Neural cell (in vitro differentiated cells): Measurements from ENCODE around the gene GNG12. TPM values are rescaled to one million over a fixed set of nuclear protein-coding genes. Genes with fewer than 3 reads are reported as not detected.

ENCODE experiments used
- H2AFZ ChIP-seq: fragments of 200-600, 300-800 bp; sonication (generic), shearing (Covaris generic); 2 replicates; pipeline ENCODE4 v1.6.0; 2014; ENCODE audit warnings: low read depth, mild to moderate bottlenecking, antibody characterized with exemption, low read length, moderate library complexity
- H3F3A ChIP-seq: fragments of 200-600 bp; shearing (Covaris generic); 2 replicates; pipeline ENCODE4 v1.6.1; 2016; ENCODE audit warnings: mild to moderate bottlenecking, moderate library complexity, mixed read lengths, antibody characterized with exemption, low read length; ENCODE audit not compliant: insufficient read depth, poor library complexity, severe bottlenecking
- H3K27ac ChIP-seq: fragments of 200-600, 300-800 bp; sonication (generic), shearing (Covaris generic); 2 replicates; pipeline ENCODE4 v1.5.1; 2014; ENCODE audit warnings: mild to moderate bottlenecking, low read length, moderate library complexity
- H3K27me3 ChIP-seq: fragments of 300-800, 200-600 bp; sonication (generic), shearing (Covaris generic); 2 replicates; pipeline ENCODE4 v1.6.0; 2014; ENCODE audit warnings: mild to moderate bottlenecking, low read depth, low read length, moderate library complexity; ENCODE audit not compliant: insufficient read depth
- H3K36me3 ChIP-seq: fragments of 300-800, 200-600 bp; sonication (generic), shearing (Covaris generic); 2 replicates; pipeline ENCODE4 v1.5.1; 2014; ENCODE audit warnings: mild to moderate bottlenecking, antibody characterized with exemption, low read length, moderate library complexity; ENCODE audit not compliant: insufficient read depth
- H3K4me2 ChIP-seq: fragments of 300-800, 200-600 bp; sonication (generic), shearing (Covaris generic); 2 replicates; pipeline ENCODE4 v1.6.0; 2014; ENCODE audit warnings: mild to moderate bottlenecking, low read length
- H3K4me3 ChIP-seq: fragments of 300-800, 200-600 bp; sonication (generic), shearing (Covaris generic); 2 replicates; pipeline ENCODE4 v1.5.1; 2014; ENCODE audit warnings: mild to moderate bottlenecking, low read length, moderate library complexity
- H3K79me2 ChIP-seq: fragments of 200-600 bp; shearing (Covaris generic); replicated peaks from 2 replicates; pipeline ENCODE4 v1.6.0; 2014; ENCODE audit warnings: mild to moderate bottlenecking, low read length, moderate library complexity; ENCODE audit not compliant: insufficient read depth
- H3K9ac ChIP-seq: fragments of 300-800, 200-600 bp; sonication (generic), shearing (Covaris generic); 2 replicates; pipeline ENCODE4 v1.6.1; 2016; ENCODE audit warnings: mild to moderate bottlenecking, low read length, mixed read lengths
- H3K9me2 ChIP-seq: fragments of 200-600 bp; shearing (Covaris generic); 2 replicates; pipeline ENCODE4 v1.6.1; 2016; ENCODE audit warnings: mild to moderate bottlenecking, low read length, mixed read lengths; ENCODE audit not compliant: insufficient read depth
- H3K9me3 ChIP-seq: fragments of 200-600, 300-800 bp; sonication (generic), shearing (Covaris generic); 2 replicates; pipeline ENCODE4 v1.6.1; 2016; ENCODE audit warnings: mild to moderate bottlenecking, mixed run types, low read length, moderate library complexity, mixed read lengths
- H4K20me1 ChIP-seq: fragments of 200-600 bp; shearing (Covaris generic); 2 replicates; pipeline ENCODE4 v1.6.1; 2016; ENCODE audit warnings: mild to moderate bottlenecking, mixed run types; ENCODE audit not compliant: insufficient read depth
- EP300 ChIP-seq: fragments of 450-650 bp; conservative IDR thresholded peaks from 2 replicates; pipeline ENCODE4 v1.6.1; 2014; ENCODE audit warnings: antibody characterized with exemption, mild to moderate bottlenecking, moderate library complexity; ENCODE audit not compliant: poor library complexity, severe bottlenecking
- EZH2 ChIP-seq: fragments of 200-600, 300-800 bp; shearing (Covaris generic), sonication (generic); IDR thresholded peaks from 2 replicates; pipeline ENCODE4 v1.6.1; 2014; ENCODE audit warnings: antibody characterized with exemption, low read length, borderline replicate concordance, mild to moderate bottlenecking; ENCODE audit not compliant: insufficient read depth, poor library complexity, severe bottlenecking
- MXI1 ChIP-seq: fragments of 450-650 bp; conservative IDR thresholded peaks from 2 replicates; pipeline ENCODE4 v1.6.1; 2014; ENCODE audit warnings: antibody characterized with exemption, mild to moderate bottlenecking; ENCODE audit not compliant: poor library complexity, severe bottlenecking
- POLR2AphosphoS5 ChIP-seq: IDR thresholded peaks from 2 replicates; pipeline ENCODE4 v1.6.1; 2012
- RAD21 ChIP-seq: fragments of 450-650 bp; conservative IDR thresholded peaks from 2 replicates; pipeline ENCODE4 v1.6.1; 2014; ENCODE audit warnings: antibody characterized with exemption, mild to moderate bottlenecking, moderate library complexity
- SMC3 ChIP-seq: fragments of 450-650 bp; conservative IDR thresholded peaks from 2 replicates; pipeline ENCODE4 v1.6.1; 2014; ENCODE audit warnings: antibody characterized with exemption, mild to moderate bottlenecking, moderate library complexity; ENCODE audit not compliant: poor library complexity
- TAF1 ChIP-seq: IDR thresholded peaks from 2 replicates; pipeline ENCODE4 v1.6.1; 2012; ENCODE audit warnings: low read depth
- polyA plus RNA-seq: library from polyadenylated mRNA; depleted of rRNA; stranded (reverse); fragments of >200 nt; gene quantifications from 2 replicates; pipeline ENCODE4 v1.2.3, GENCODE V29; 2014
- TF ChIP-seq, protein P1 (sequence below): IDR thresholded peaks from 2 replicates; pipeline ENCODE4 v1.6.1; 2012; ENCODE audit warnings: borderline replicate concordance
- TF ChIP-seq, protein P2 (sequence below): fragments of 450-650 bp; IDR thresholded peaks from 2 replicates; pipeline ENCODE4 v1.5.1; 2014; ENCODE audit warnings: antibody characterized with exemption, mild to moderate bottlenecking, moderate library complexity; ENCODE audit not compliant: poor library complexity, severe bottlenecking

GNG12 gene
- polyA plus RNA-seq, 1 donor from 2014 or later = 0.35 TPM

DNA sequence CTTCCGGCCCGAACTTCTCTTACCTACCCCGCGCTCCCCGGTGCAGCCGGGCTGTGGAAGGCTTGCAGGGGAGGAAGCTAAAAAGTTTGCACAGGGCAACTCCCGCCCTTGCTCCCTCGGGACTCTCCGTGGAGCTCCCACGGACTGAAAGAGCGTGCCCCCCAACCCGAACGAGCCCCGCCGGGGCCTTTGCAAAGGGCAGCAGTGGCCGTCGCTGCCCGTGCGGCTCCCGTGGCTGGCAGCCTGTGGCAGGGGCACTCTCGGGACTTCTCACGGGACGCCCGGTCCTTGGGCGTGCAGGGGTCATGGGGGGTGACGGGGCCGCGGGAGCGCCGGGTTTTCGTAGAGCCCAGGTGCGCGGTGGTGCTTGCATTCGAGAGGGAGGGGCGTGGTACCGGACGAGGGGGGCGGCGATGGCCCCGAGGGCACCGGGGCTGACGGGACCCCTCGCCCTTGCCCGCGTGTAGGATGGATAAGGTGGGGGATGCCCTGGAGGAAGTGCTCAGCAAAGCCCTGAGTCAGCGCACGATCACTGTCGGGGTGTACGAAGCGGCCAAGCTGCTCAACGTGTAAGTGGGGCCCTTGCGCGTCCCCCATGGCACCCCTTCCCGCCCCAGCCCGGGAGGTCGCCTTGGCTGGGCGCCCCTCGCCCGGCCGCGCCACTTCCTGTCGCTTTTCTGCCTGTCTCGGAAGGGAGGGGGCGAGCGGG is 147.6 kb downstream of the GNG12 start:
- H3K27me3 ChIP-seq = no peaks in the 10 kb centered on the region
- no peak overlapping the region for H2AFZ ChIP-seq
- peaks cover 8% of the 10 kb centered on the region for H3K79me2 ChIP-seq
- H3K9ac ChIP-seq = peak overlapping the region; percentile 83
- no peaks in the 10 kb centered on the region for H3K36me3 ChIP-seq
- no peaks in the 10 kb centered on the region for H3K9me3 ChIP-seq
- no peaks in the 10 kb centered on the region for H3K9me2 ChIP-seq
- no peaks in the 10 kb centered on the region for H4K20me1 ChIP-seq
- H3K4me3 ChIP-seq = peak overlapping the region; percentile 94
- TF ChIP-seq EP300 (no peak), TAF1 (no peak), SMC3 (no peak), MXI1 (no peak), EZH2 (no peak), RAD21 (no peak), POLR2AphosphoS5 (no peak)
- TF ChIP-seq, protein P1, sequence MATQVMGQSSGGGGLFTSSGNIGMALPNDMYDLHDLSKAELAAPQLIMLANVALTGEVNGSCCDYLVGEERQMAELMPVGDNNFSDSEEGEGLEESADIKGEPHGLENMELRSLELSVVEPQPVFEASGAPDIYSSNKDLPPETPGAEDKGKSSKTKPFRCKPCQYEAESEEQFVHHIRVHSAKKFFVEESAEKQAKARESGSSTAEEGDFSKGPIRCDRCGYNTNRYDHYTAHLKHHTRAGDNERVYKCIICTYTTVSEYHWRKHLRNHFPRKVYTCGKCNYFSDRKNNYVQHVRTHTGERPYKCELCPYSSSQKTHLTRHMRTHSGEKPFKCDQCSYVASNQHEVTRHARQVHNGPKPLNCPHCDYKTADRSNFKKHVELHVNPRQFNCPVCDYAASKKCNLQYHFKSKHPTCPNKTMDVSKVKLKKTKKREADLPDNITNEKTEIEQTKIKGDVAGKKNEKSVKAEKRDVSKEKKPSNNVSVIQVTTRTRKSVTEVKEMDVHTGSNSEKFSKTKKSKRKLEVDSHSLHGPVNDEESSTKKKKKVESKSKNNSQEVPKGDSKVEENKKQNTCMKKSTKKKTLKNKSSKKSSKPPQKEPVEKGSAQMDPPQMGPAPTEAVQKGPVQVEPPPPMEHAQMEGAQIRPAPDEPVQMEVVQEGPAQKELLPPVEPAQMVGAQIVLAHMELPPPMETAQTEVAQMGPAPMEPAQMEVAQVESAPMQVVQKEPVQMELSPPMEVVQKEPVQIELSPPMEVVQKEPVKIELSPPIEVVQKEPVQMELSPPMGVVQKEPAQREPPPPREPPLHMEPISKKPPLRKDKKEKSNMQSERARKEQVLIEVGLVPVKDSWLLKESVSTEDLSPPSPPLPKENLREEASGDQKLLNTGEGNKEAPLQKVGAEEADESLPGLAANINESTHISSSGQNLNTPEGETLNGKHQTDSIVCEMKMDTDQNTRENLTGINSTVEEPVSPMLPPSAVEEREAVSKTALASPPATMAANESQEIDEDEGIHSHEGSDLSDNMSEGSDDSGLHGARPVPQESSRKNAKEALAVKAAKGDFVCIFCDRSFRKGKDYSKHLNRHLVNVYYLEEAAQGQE = no peak
- TF ChIP-seq, protein P2, sequence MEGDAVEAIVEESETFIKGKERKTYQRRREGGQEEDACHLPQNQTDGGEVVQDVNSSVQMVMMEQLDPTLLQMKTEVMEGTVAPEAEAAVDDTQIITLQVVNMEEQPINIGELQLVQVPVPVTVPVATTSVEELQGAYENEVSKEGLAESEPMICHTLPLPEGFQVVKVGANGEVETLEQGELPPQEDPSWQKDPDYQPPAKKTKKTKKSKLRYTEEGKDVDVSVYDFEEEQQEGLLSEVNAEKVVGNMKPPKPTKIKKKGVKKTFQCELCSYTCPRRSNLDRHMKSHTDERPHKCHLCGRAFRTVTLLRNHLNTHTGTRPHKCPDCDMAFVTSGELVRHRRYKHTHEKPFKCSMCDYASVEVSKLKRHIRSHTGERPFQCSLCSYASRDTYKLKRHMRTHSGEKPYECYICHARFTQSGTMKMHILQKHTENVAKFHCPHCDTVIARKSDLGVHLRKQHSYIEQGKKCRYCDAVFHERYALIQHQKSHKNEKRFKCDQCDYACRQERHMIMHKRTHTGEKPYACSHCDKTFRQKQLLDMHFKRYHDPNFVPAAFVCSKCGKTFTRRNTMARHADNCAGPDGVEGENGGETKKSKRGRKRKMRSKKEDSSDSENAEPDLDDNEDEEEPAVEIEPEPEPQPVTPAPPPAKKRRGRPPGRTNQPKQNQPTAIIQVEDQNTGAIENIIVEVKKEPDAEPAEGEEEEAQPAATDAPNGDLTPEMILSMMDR = no peak
- H3F3A ChIP-seq = no peaks in the 10 kb centered on the region
- peak overlapping the region; percentile 50 for H3K4me2 ChIP-seq
- peak overlapping the region; percentile 85 for H3K27ac ChIP-seq

DNA sequence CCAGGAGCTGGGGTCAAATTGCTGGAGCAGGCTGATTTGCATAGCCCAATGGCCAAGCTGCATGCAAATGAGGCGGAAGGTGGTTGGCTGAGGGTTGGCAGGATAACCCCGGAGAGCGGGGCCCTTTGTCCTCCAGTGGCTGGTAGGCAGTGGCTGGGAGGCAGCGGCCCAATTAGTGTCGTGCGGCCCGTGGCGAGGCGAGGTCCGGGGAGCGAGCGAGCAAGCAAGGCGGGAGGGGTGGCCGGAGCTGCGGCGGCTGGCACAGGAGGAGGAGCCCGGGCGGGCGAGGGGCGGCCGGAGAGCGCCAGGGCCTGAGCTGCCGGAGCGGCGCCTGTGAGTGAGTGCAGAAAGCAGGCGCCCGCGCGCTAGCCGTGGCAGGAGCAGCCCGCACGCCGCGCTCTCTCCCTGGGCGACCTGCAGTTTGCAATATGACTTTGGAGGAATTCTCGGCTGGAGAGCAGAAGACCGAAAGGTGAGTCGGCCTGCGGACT is 148.2 kb downstream of the GNG12 start, which contains the start of gene GADD45A:
Gene GADD45A, plus strand, starts transcription at position 135 of the 491 bp plus-strand sequence. Its CDS starts 294 bp downstream, at position 429.
- H3K9me2 ChIP-seq = no peaks in the 10 kb centered on the region
- no peaks in the 10 kb centered on the region for H4K20me1 ChIP-seq
- H3K27ac ChIP-seq = peak within 1 kb of the TSS; percentile 85
- no peaks in the 10 kb centered on the region for H3F3A ChIP-seq
- H3K4me3 ChIP-seq = peak within 1 kb of the TSS; percentile 94
- no peaks in the 10 kb centered on the region for H3K36me3 ChIP-seq
- TF ChIP-seq RAD21 = peak; percentile 45
- no peak for TF ChIP-seq SMC3
- TF ChIP-seq EZH2 = no peak
- TF ChIP-seq, protein P1 = peak; percentile 70
- peak; percentile 59 for TF ChIP-seq EP300
- TF ChIP-seq MXI1 = peak; percentile 86
- TF ChIP-seq POLR2AphosphoS5 = peak; percentile 96
- peak; percentile 90 for TF ChIP-seq TAF1
- TF ChIP-seq, protein P2 = peak; percentile 38
- H3K4me2 ChIP-seq = peak within 1 kb of the TSS; percentile 50
- H2AFZ ChIP-seq = no peak within 1 kb of the TSS
- H3K9me3 ChIP-seq = no peaks in the 10 kb centered on the region
- H3K27me3 ChIP-seq = no peaks in the 10 kb centered on the region
- peak within 1 kb of the TSS; percentile 83 for H3K9ac ChIP-seq
- H3K79me2 ChIP-seq = peaks cover 8% of the 10 kb centered on the region
